ENCODE data around the gene TTC8. TPM values are rescaled to one million over a fixed set of nuclear protein-coding genes. Genes with fewer than 3 reads are reported as not detected.

TTC8 gene
- total and polyA plus RNA-seq, 2 donors (not counting 3 experiments of a cell fraction or from before 2014, with no cell fraction given), result 11.9 to 16.3 TPM

DNA sequence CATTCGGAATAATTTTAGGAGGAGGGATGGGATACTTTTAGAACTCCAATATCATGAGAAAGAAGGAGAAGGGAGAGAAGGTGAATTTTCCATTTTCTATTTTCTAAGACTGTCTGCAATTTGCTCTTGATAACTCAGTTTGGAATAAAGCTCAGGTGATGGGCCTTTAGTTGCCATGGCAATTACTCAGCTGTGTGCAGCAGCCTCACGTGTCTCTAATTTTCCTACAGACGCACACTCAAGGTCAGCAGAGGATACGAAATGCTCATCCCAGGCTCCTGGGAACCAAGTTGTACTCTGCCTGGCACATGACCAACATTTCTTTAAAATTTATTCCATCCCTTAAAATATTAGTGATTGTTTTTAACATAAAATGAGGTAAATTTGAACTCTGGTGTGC is 76.7 kb downstream of the TTC8 start:
- DNase-seq (ENCODE audit: low read depth, low spot score), result no peak
- TF ChIP-seq JUN (IDR thresholded peaks at IDR 0.05; ENCODE audit: borderline replicate concordance, insufficient read depth, insufficient read length, low read depth), result no peak
- TF ChIP-seq, protein P1, sequence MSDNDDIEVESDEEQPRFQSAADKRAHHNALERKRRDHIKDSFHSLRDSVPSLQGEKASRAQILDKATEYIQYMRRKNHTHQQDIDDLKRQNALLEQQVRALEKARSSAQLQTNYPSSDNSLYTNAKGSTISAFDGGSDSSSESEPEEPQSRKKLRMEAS (IDR thresholded peaks at IDR 0.05; ENCODE audit: insufficient read depth, insufficient read length), result no peak
- TF ChIP-seq POLR2A (IDR thresholded peaks at IDR 0.05; ENCODE audit: low read depth, low read length), result no peak
- TF ChIP-seq EZH2 (IDR thresholded peaks at IDR 0.05; ENCODE audit: borderline replicate concordance, low read depth, low read length, severe bottlenecking), result no peak
- TF ChIP-seq, protein P2, sequence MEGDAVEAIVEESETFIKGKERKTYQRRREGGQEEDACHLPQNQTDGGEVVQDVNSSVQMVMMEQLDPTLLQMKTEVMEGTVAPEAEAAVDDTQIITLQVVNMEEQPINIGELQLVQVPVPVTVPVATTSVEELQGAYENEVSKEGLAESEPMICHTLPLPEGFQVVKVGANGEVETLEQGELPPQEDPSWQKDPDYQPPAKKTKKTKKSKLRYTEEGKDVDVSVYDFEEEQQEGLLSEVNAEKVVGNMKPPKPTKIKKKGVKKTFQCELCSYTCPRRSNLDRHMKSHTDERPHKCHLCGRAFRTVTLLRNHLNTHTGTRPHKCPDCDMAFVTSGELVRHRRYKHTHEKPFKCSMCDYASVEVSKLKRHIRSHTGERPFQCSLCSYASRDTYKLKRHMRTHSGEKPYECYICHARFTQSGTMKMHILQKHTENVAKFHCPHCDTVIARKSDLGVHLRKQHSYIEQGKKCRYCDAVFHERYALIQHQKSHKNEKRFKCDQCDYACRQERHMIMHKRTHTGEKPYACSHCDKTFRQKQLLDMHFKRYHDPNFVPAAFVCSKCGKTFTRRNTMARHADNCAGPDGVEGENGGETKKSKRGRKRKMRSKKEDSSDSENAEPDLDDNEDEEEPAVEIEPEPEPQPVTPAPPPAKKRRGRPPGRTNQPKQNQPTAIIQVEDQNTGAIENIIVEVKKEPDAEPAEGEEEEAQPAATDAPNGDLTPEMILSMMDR (IDR thresholded peaks at IDR 0.05; ENCODE audit: extremely low read depth in 1 of 2, insufficient read depth in 1 of 2, low read depth in 1 of 2, low read length in 2 of 2), result no peak
- TF ChIP-seq GATA2 (IDR thresholded peaks at IDR 0.05; ENCODE audit: insufficient read depth, insufficient read length, low read depth, low read length), result no peak
- TF ChIP-seq POLR2AphosphoS5 (IDR thresholded peaks at IDR 0.05; ENCODE audit: insufficient read depth, low read depth, low read length), result no peak
- no peak for TF ChIP-seq FOS (IDR thresholded peaks at IDR 0.05; ENCODE audit: borderline replicate concordance, insufficient read depth, low read length)
- no peak for TF ChIP-seq MYC (IDR thresholded peaks at IDR 0.05; ENCODE audit: low read depth, low read length)
- no peaks in the 10 kb centered on the region for H3K4me1 ChIP-seq (ENCODE audit: control insufficient read depth, extremely low read depth, insufficient read depth, low read length)
- no peak overlapping the region for H2AFZ ChIP-seq (ENCODE audit: low read depth, low read length)
- BruUV-seq (replicated peaks), result no TSS peak
- no peaks in the 10 kb centered on the region for H3K79me2 ChIP-seq (ENCODE audit: control insufficient read depth, insufficient read depth, low read length)
- POLR2A ChIA-PET, result no interaction called here
- no peaks in the 10 kb centered on the region for H4K20me1 ChIP-seq (replicated peaks; ENCODE audit: control insufficient read depth, extremely low read depth, insufficient read depth, low read length)
- intact Hi-C loops (cut with micrococcal nuclease), result no loop called here
- H3K9me1 ChIP-seq (replicated peaks; ENCODE audit: control insufficient read depth, extremely low read depth, insufficient read depth, low read length), result no peaks in the 10 kb centered on the region
- no peak for FAIRE-seq
- H3K9me3 ChIP-seq (replicated peaks; ENCODE audit: control insufficient read depth, insufficient read depth, low read length), result no peaks in the 10 kb centered on the region
- CTCF ChIA-PET, result no interaction called here
- no peak overlapping the region for H3K9ac ChIP-seq (replicated peaks; ENCODE audit: extremely low read depth, insufficient read depth, low read length)
- H3K4me2 ChIP-seq (ENCODE audit: insufficient read depth, low read length), result no peak overlapping the region
- H3K36me3 ChIP-seq (ENCODE audit: control insufficient read depth in 2 of 2, extremely low read depth in 1 of 2, insufficient read depth in 2 of 2, low read length in 2 of 2), result no peaks in the 10 kb centered on the region
- H3K27me3 ChIP-seq (ENCODE audit: control insufficient read depth in 2 of 2, insufficient read depth in 2 of 2, low read length in 2 of 2), result no peaks in the 10 kb centered on the region
- dilution Hi-C loops (cut with MboI; ENCODE audit: extremely low pct_ligation_motif_present, low sequenced_read_pairs), result no loop called here
- no peak overlapping the region for H3K27ac ChIP-seq (ENCODE audit: insufficient read depth, low read depth, low read length)
- H3K4me3 ChIP-seq (replicated peaks in 1 of 3; ENCODE audit: insufficient read depth in 1 of 3, low read depth in 1 of 3, low read length in 3 of 3), result no peak overlapping the region
